Kidney tubule cell (primary cell): ENCODE results near the gene CPLX3.
A peak's percentile ranks its signal among the peaks of the same experiment; 100 is the strongest.

Source experiments
- DNase-seq: peaks from one replicate; pipeline ENCODE4 v3.0.0-alpha.2; 2018; ENCODE audit warnings: low spot score

The CPLX3 gene

GRCh38 chr15:74873036-74873755 lies 46.8 kb downstream of the CPLX3 start, which contains the start of gene SCAMP2:
SCAMP2 (minus strand) TSS chr15:74873365; CDS start chr15:74873255, 110 bp downstream.
- peak; percentile 93 for DNase-seq

- no peak for DNase-seq
Observed at GRCh38 chr15:74873756-74874424, 47.5 kb downstream of the CPLX3 start.

DNA sequence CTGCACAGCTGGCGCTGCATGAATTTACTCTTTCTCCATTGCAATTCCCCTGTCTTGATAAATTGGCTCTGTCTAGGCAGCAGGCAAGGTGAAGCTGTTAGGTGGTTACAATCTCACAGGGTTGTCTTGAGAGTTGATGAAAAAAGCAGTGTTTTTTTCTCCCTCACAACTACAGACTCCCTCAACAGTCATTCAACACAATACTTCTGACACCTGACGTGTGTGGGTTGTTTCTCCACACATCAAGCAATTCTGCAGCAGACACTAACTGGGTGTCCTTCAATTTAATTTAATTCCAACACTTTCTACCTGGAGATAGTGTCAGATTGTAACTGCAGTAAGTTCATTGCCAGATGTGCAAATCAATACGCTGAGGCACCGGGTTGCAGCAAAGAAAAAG lies 51.8 kb downstream of the CPLX3 start:
- DNase-seq: no peak
